B cell (primary cell): ENCODE results near the gene PTCSC3. TPM values are rescaled to one million over a fixed set of nuclear protein-coding genes. Genes with fewer than 3 reads are reported as not detected.

ENCODE experiments used
- ATAC-seq: fragments of 200-7000 bp; cut with Tn5 transposase; one replicate; pipeline ENCODE4 v1.10.0; 2021; ENCODE audit warnings: low read depth, mild to moderate bottlenecking, moderate number of reproducible peaks, moderate library complexity
- CTCF ChIA-PET: fragments of 350-600 bp; sonication (Branson Sonifier 250); formaldehyde crosslinking; loops from one replicate; lab custom pipeline; 2021; ENCODE audit warnings: antibody characterized with exemption, inconsistent platforms; lab: Charles Lee
- POLR2A ChIA-PET: fragments of 350-600 bp; sonication (Branson Sonifier 250); formaldehyde crosslinking; loops from one replicate; lab custom pipeline; 2021; ENCODE audit warnings: antibody characterized with exemption; lab: Charles Lee
- DNase-seq: peaks from one replicate; pipeline ENCODE4 v3.0.0; 2013
- H2AFZ ChIP-seq: 2 replicates; pipeline ENCODE4 v1.6.1; 2012; ENCODE audit warnings: mild to moderate bottlenecking, low read depth, low read length; ENCODE audit not compliant: insufficient read depth, poor library complexity, severe bottlenecking
- H3K27ac ChIP-seq, 2 donors: 1 replicate in 1 of 2; 2 replicates in 1 of 2; pipeline ENCODE4 v1.5.1; 2012 to 2013; ENCODE audit warnings: low read length in 2 of 2, mild to moderate bottlenecking in 2 of 2, moderate library complexity in 1 of 2
- H3K27me3 ChIP-seq, 4 experiments: fragments of 200-600 bp in 1 of 4; sonication (generic) in 1 of 4; replicated peaks in 1 of 4; 1 replicate in 2 of 4; 2 replicates in 2 of 4; pipeline versions ENCODE4 v1.6.1 to v1.7.0; 2013 to 2016; ENCODE audit warnings: low read length in 3 of 4, mild to moderate bottlenecking in 2 of 4, mixed read lengths in 1 of 4, moderate library complexity in 1 of 4; ENCODE audit not compliant: insufficient read depth in 4 of 4, control insufficient read depth in 3 of 4; ENCODE audit errors: control extremely low read depth in 1 of 4
- H3K36me3 ChIP-seq, 2 experiments: replicated peaks in 1 of 2; 1 replicate in 1 of 2; 2 replicates in 1 of 2; pipeline versions ENCODE4 v1.6.1 to v1.7.1; 2013; ENCODE audit warnings: low read length in 1 of 2; ENCODE audit not compliant: insufficient read depth in 2 of 2, control insufficient read depth in 1 of 2; ENCODE audit errors: control extremely low read depth in 1 of 2, extremely low read depth in 1 of 2
- H3K4me1 ChIP-seq, 2 donors: fragments of 200-600 bp in 1 of 2; sonication (generic) in 1 of 2; 1 replicate in 1 of 2; 2 replicates in 1 of 2; pipeline versions ENCODE4 v1.5.1 to v1.6.1; 2013 to 2017; ENCODE audit warnings: low read length in 2 of 2; ENCODE audit not compliant: control insufficient read depth in 2 of 2, insufficient read depth in 2 of 2
- H3K4me2 ChIP-seq: replicated peaks from 2 replicates; pipeline ENCODE3; 2012; ENCODE audit warnings: mild to moderate bottlenecking, low read depth, low read length; ENCODE audit not compliant: poor library complexity, severe bottlenecking
- H3K4me3 ChIP-seq, 5 experiments: fragments of 200-600 bp in 1 of 5; sonication (generic) in 1 of 5; 1 replicate in 3 of 5; 2 replicates in 2 of 5; pipeline versions ENCODE4 v1.5.1 to v1.7.0; 2011 to 2016; ENCODE audit warnings: low read length in 4 of 5, mild to moderate bottlenecking in 4 of 5, low read depth in 2 of 5, control low read depth in 1 of 5, moderate library complexity in 1 of 5; ENCODE audit not compliant: insufficient read depth in 1 of 5; ENCODE audit errors: control extremely low read depth in 1 of 5, extremely low read depth in 1 of 5
- H3K79me2 ChIP-seq: fragments of 200-600 bp; sonication (generic); one replicate; pipeline ENCODE4 v1.6.0; 2016; ENCODE audit warnings: low read length; ENCODE audit not compliant: control insufficient read depth, insufficient read depth
- H3K9ac ChIP-seq: fragments of 200-600 bp; sonication (generic); 2 replicates; pipeline ENCODE4 v1.6.1; 2017; ENCODE audit warnings: mild to moderate bottlenecking, low read length, moderate library complexity
- H3K9me3 ChIP-seq, 3 donors: one replicate each; pipeline versions ENCODE4 v1.6.1 to v1.7.1; 2013; ENCODE audit warnings: low read length in 2 of 3; ENCODE audit not compliant: control insufficient read depth in 2 of 3, insufficient read depth in 1 of 3; ENCODE audit errors: control extremely low read depth in 1 of 3
- H4K20me1 ChIP-seq: 2 replicates; pipeline ENCODE4 v1.6.0; 2012; ENCODE audit warnings: mild to moderate bottlenecking, low read length; ENCODE audit not compliant: insufficient read depth, control insufficient read depth, poor library complexity, severe bottlenecking
- H3K27ac Mint-ChIP-seq: one replicate; pipeline ENCODE4 v1.8.0; 2021; ENCODE audit warnings: mixed read lengths
- H3K27me3 Mint-ChIP-seq: one replicate; pipeline ENCODE4 v1.8.0; 2021; ENCODE audit warnings: mixed read lengths
- H3K4me1 Mint-ChIP-seq: one replicate; pipeline ENCODE4 v1.8.0; 2021; ENCODE audit warnings: mixed read lengths
- H3K4me3 Mint-ChIP-seq: one replicate; pipeline ENCODE4 v1.8.0; 2021; ENCODE audit warnings: mixed read lengths
- H3K9me3 Mint-ChIP-seq: one replicate; pipeline ENCODE4 v1.8.0; 2022; ENCODE audit warnings: mixed read lengths; ENCODE audit not compliant: insufficient read depth
- CTCF ChIP-seq: fragments of 200-600 bp; IDR thresholded peaks from one replicate; pipeline ENCODE4 v1.8.0; 2022; ENCODE audit warnings: antibody characterized with exemption, mild to moderate bottlenecking
- EZH2 ChIP-seq: IDR thresholded peaks from 2 replicates; pipeline ENCODE4 v1.6.1; 2012; ENCODE audit warnings: borderline replicate concordance, low read depth, mild to moderate bottlenecking, moderate library complexity, low read length; ENCODE audit not compliant: insufficient read depth, poor library complexity, severe bottlenecking
- WGBS: methylation state at CpG from one replicate; pipeline ENCODE4 v1.1.5; 2013; ENCODE audit warnings: missing lambda C conversion rate; ENCODE audit not compliant: insufficient coverage; 5-methylcytosine and 5-hydroxymethylcytosine counted together
- intact Hi-C: fragments of 100-400 bp; cut with micrococcal nuclease; formaldehyde crosslinking; loops from one replicate; pipeline ENCODE4 v1.10.0; 2022
- polyA plus RNA-seq: library from polyadenylated mRNA; depleted of rRNA; stranded (reverse); fragments of >200 nt; gene quantifications from 2 replicates; pipeline ENCODE4 v1.2.3, GENCODE V29; 2012
- total RNA-seq, 2 donors: library from RNA; stranded (reverse); fragments of 120-200 nt in 1 of 2; gene quantifications; 1 replicate in 1 of 2; 2 replicates in 1 of 2; pipeline versions ENCODE4 v1.2.3 to v1.2.4, GENCODE V29; 2013 to 2022

Gene PTCSC3
- total and polyA plus RNA-seq, 2 donors (not counting 1 experiment from before 2014, with no cell fraction given) = not detected

GRCh38 chr14:36099619-36100018 lies 76.9 kb downstream of the PTCSC3 start:
- TF ChIP-seq CTCF = no peak
- TF ChIP-seq EZH2 = no peak
- H4K20me1 ChIP-seq = no peaks in the 10 kb centered on the region
- ATAC-seq (no peak), DNase-seq (no peak)
- H3K27ac Mint-ChIP-seq = no peak overlapping the region
- H3K79me2 ChIP-seq = no peaks in the 10 kb centered on the region
- no peaks in the 10 kb centered on the region for H3K4me1 ChIP-seq
- WGBS = 79% methylated on average over 2 of the region's 4 CpGs
- no peaks in the 10 kb centered on the region for H3K9me3 ChIP-seq
- H2AFZ ChIP-seq = no peak overlapping the region
- H3K36me3 ChIP-seq = no peaks in the 10 kb centered on the region
- H3K4me3 Mint-ChIP-seq = no peak overlapping the region
- H3K27me3 ChIP-seq = no peaks in the 10 kb centered on the region
- no peak overlapping the region for H3K4me3 ChIP-seq
- ChIA-PET CTCF (no interaction called here), POLR2A (no interaction called here)
- H3K27me3 Mint-ChIP-seq = peaks cover 15% of the 10 kb centered on the region
- no peak overlapping the region for H3K27ac ChIP-seq
- H3K4me1 Mint-ChIP-seq = no peaks in the 10 kb centered on the region
- no peak overlapping the region for H3K4me2 ChIP-seq
- H3K9me3 Mint-ChIP-seq = peaks cover 2% of the 10 kb centered on the region
- intact Hi-C loops = no loop called here
- no peak overlapping the region for H3K9ac ChIP-seq

GRCh38 chr14:36097356-36097755 lies 79.2 kb downstream of the PTCSC3 start:
- H3K4me3 Mint-ChIP-seq = no peak overlapping the region
- Histone ChIP-seq H2AFZ (no peak overlapping the region), H3K9ac (no peak overlapping the region), H3K4me2 (no peak overlapping the region), H3K36me3 (no peaks in the 10 kb centered on the region), H4K20me1 (no peaks in the 10 kb centered on the region), H3K9me3 (no peaks in the 10 kb centered on the region), H3K27ac (no peak overlapping the region), H3K4me1 (no peaks in the 10 kb centered on the region), H3K79me2 (no peaks in the 10 kb centered on the region), H3K27me3 (peaks cover 0 to 3% (median 0%) of the 10 kb centered on the region in 4 experiments), H3K4me3 (no peak overlapping the region)
- peaks cover 2% of the 10 kb centered on the region for H3K9me3 Mint-ChIP-seq
- ATAC-seq (no peak), DNase-seq (no peak)
- WGBS = no CpG with 5 or more reads among the region's 1 CpG
- H3K27ac Mint-ChIP-seq = no peak overlapping the region
- TF ChIP-seq EZH2 = no peak
- TF ChIP-seq CTCF = no peak
- POLR2A ChIA-PET = no interaction called here
- CTCF ChIA-PET = no interaction called here
- intact Hi-C loops = no loop called here
- H3K27me3 Mint-ChIP-seq = peaks cover 11% of the 10 kb centered on the region
- H3K4me1 Mint-ChIP-seq = no peaks in the 10 kb centered on the region
